ENCODE measurements around the gene LNX1. TPM values are rescaled to one million over a fixed set of nuclear protein-coding genes. Genes with fewer than 3 reads are reported as not detected.

LNX1 gene
- total and polyA plus RNA-seq, 9 of the 15 experiments (the other 6 are each of a cell fraction or from before 2014, with no cell fraction given) = 0.40 to 3.6 (median 2.2) TPM

- Histone ChIP-seq H3K4me2 (ENCODE audit: insufficient read depth, low read length) (no peak overlapping the region), H3K79me2 (ENCODE audit: control insufficient read depth, insufficient read depth, low read length) (no peaks in the 10 kb centered on the region), H3K9me1 (ENCODE audit: control insufficient read depth, insufficient read depth, low read length) (no peaks in the 10 kb centered on the region), H3K27ac (ENCODE audit: extremely low read depth, low read depth, low read length) (no peak overlapping the region), H3K36me3 (ENCODE audit: control insufficient read depth, insufficient read depth, low read length) (no peaks in the 10 kb centered on the region), H3K9ac (ENCODE audit: insufficient read depth in 1 of 2, low read depth in 2 of 2, low read length in 2 of 2) (no peak overlapping the region), H4K20me1 (replicated peaks; ENCODE audit: control insufficient read depth, insufficient read depth, low read length) (no peaks in the 10 kb centered on the region), H2AFZ (ENCODE audit: low read depth, low read length) (no peak overlapping the region), H3K4me1 (replicated peaks in 1 of 2; ENCODE audit: control insufficient read depth in 2 of 2, insufficient read depth in 2 of 2, low read length in 2 of 2) (no peaks in the 10 kb centered on the region), H3K27me3 (ENCODE audit: control insufficient read depth in 2 of 2, insufficient read depth in 2 of 2, low read length in 2 of 2) (peaks cover 9 to 27% of the 10 kb centered on the region in 2 experiments; a peak in 4 of 5 replicates), H3K4me3 (no peak overlapping the region), H3K9me3 (replicated peaks; ENCODE audit: control insufficient read depth, insufficient read depth, low read depth, low read length) (no peaks in the 10 kb centered on the region)
- POLR2A ChIA-PET = no interaction called here
- in situ Hi-C loops (cut with MboI) = no loop called here
- CTCF ChIA-PET (ENCODE audit: low intra/inter-chr PET ratio) = no interaction called here
- no peak for FAIRE-seq
- WGBS (ENCODE audit: insufficient coverage, low coverage, missing lambda C conversion rate) = 2% methylated on average over 4 of the region's 4 CpGs
- no TSS peak for BruUV-seq (replicated peaks)
- no peak for DNase-seq (ENCODE audit: extremely low read depth in 1 of 4, low spot score in 3 of 4)
- no peak for ATAC-seq
- TF ChIP-seq CBFA2T2 (conservative IDR thresholded peaks at IDR 0.05) (no peak), ELK1 (CRISPR knock-in tag; IDR thresholded peaks at IDR 0.05) (no peak), ZZZ3 (IDR thresholded peaks at IDR 0.05) (no peak), SMAD4 (CRISPR knock-in tag; conservative IDR thresholded peaks at IDR 0.05) (no peak), SMARCA5 (IDR thresholded peaks at IDR 0.05) (no peak), ZNF589 (CRISPR knock-in tag; IDR thresholded peaks at IDR 0.05; ENCODE audit: low read depth) (no peak), HOXB6 (CRISPR knock-in tag; IDR thresholded peaks at IDR 0.05; ENCODE audit: borderline replicate concordance) (no peak), KLF10 (CRISPR knock-in tag; IDR thresholded peaks at IDR 0.05) (no peak), NR2C1 (IDR thresholded peaks at IDR 0.05) (no peak), NR2C1 (tag; IDR thresholded peaks at IDR 0.05) (no peak), ZNF707 (CRISPR knock-in tag; conservative IDR thresholded peaks at IDR 0.05) (no peak), TSC22D4 (tag; IDR thresholded peaks at IDR 0.05) (no peak), CBX1 (IDR thresholded peaks at IDR 0.05; ENCODE audit: low read depth) (no peak), ZNF263 (CRISPR knock-in tag; IDR thresholded peaks at IDR 0.05; ENCODE audit: borderline replicate concordance) (no peak), MYBL2 (IDR thresholded peaks at IDR 0.05; ENCODE audit: low read depth) (no peak), MYBL2 (CRISPR knock-in tag; IDR thresholded peaks at IDR 0.05; ENCODE audit: borderline replicate concordance) (no peak), NONO (IDR thresholded peaks at IDR 0.05; ENCODE audit: low read depth in 2 of 2, low read length in 1 of 2) (no peak)
- TF ChIP-seq, protein P1, sequence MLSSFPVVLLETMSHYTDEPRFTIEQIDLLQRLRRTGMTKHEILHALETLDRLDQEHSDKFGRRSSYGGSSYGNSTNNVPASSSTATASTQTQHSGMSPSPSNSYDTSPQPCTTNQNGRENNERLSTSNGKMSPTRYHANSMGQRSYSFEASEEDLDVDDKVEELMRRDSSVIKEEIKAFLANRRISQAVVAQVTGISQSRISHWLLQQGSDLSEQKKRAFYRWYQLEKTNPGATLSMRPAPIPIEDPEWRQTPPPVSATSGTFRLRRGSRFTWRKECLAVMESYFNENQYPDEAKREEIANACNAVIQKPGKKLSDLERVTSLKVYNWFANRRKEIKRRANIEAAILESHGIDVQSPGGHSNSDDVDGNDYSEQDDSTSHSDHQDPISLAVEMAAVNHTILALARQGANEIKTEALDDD (IDR thresholded peaks at IDR 0.05) = no peak
- intact Hi-C loops (cut with micrococcal nuclease) = no loop called here
These were observed 76.2 kb downstream of the LNX1 start for GRCh38 chr4:53515076-53515475.
